HG02610 (cell line): ENCODE data around the gene KLHL22.

Experiments
- ATAC-seq: cut with Tn5 transposase; IDR thresholded peaks from one replicate; pipeline ENCODE4 v1.9.1; 2021; ENCODE audit warnings: mild to moderate bottlenecking, moderate library complexity; ENCODE audit not compliant: unreplicated experiment

KLHL22 gene

GRCh38 chr22:20450551-20450906 lies 45.1 kb downstream of the KLHL22 start:
- no peak for ATAC-seq

- no peak for ATAC-seq
Observed at GRCh38 chr22:20449819-20450550, 45.6 kb downstream of the KLHL22 start.

- no peak for ATAC-seq
Observed at GRCh38 chr22:20448630-20449029, 47.0 kb downstream of the KLHL22 start.

- no peak for ATAC-seq
Observed at GRCh38 chr22:20446383-20446970, 49.1 kb downstream of the KLHL22 start.

- ATAC-seq, result no peak
Observed at GRCh38 chr22:20444325-20444724, 51.3 kb downstream of the KLHL22 start.

- ATAC-seq, result no peak
Observed at GRCh38 chr22:20442485-20443284, 52.9 kb downstream of the KLHL22 start.

- ATAC-seq, result no peak
Observed at GRCh38 chr22:20441631-20442484, 53.7 kb downstream of the KLHL22 start.

- no peak for ATAC-seq
Observed at GRCh38 chr22:20440637-20441591, 54.7 kb downstream of the KLHL22 start.

- no peak for ATAC-seq
Observed at GRCh38 chr22:20439928-20440575, 55.5 kb downstream of the KLHL22 start.

- ATAC-seq, result no peak
Observed at GRCh38 chr22:20439556-20439927, 56.1 kb downstream of the KLHL22 start.

GRCh38 chr22:20438678-20439492 lies 56.7 kb downstream of the KLHL22 start:
- no peak for ATAC-seq

- no peak for ATAC-seq
Observed at GRCh38 chr22:20438427-20438677, 57.2 kb downstream of the KLHL22 start.

GRCh38 chr22:20437613-20438426 lies 57.8 kb downstream of the KLHL22 start, which contains the start of gene SCARF2:
Gene SCARF2 (minus strand): TSS chr22:20437825. CDS start chr22:20437754, 71 bp downstream.
- no peak for ATAC-seq

- no peak for ATAC-seq
Observed at GRCh38 chr22:20436768-20437612, 58.6 kb downstream of the KLHL22 start.

- ATAC-seq, result no peak
Observed at GRCh38 chr22:20436307-20436767, 59.3 kb downstream of the KLHL22 start.

GRCh38 chr22:20435436-20436306 lies 59.9 kb downstream of the KLHL22 start:
- no peak for ATAC-seq
